ENCODE results near the gene SNU13. TPM values are rescaled to one million over a fixed set of nuclear protein-coding genes. Genes with fewer than 3 reads are reported as not detected.
"Not testable (repeated sequence)": the region's sequence is repeated elsewhere in the genome, so short reads cannot be mapped to it uniquely, and the experiment has no call there.

The SNU13 gene
- polyA plus RNA-seq, 1 donor, result 117 TPM

DNA sequence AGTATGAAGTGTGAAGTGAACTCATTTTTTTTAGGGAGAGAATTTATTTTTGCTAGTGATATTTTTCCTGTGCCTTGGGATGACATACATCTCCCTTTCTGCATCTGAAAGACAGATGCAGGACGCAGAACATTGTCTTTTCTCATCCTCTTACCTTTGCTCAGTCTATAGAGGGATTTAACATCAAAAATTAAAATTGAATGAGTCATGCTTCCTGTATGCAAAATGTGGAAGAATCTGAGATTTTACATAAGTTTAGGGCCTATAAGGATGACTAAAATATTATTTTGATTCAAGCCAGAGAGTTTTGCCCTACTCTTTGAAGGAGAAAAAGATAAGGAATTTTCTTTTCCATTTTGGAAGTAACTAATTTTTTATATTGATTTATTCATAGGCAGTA, 40.2 kb downstream of the SNU13 start:
- no peak for DNase-seq

DNA sequence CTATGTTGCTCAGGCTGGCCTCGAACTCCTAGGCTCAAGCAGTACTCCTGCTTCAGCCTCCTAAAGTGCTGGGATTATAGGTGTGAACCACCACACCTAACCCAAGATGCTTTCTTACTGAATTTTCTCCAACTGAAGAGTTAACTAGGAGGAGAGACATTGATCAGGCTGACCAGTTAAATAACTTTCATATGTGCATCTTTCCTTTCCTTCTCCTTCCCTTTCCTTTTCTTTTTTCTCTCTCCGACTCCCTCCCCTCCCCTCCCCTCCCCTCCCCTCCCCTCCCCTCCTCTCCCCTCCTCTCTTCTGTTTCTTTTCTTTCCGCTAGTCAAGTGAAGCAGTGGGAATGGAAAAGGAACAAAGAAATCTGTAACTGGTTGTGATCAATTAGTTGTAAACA, 40.9 kb downstream of the SNU13 start:
- no peak for DNase-seq

DNA sequence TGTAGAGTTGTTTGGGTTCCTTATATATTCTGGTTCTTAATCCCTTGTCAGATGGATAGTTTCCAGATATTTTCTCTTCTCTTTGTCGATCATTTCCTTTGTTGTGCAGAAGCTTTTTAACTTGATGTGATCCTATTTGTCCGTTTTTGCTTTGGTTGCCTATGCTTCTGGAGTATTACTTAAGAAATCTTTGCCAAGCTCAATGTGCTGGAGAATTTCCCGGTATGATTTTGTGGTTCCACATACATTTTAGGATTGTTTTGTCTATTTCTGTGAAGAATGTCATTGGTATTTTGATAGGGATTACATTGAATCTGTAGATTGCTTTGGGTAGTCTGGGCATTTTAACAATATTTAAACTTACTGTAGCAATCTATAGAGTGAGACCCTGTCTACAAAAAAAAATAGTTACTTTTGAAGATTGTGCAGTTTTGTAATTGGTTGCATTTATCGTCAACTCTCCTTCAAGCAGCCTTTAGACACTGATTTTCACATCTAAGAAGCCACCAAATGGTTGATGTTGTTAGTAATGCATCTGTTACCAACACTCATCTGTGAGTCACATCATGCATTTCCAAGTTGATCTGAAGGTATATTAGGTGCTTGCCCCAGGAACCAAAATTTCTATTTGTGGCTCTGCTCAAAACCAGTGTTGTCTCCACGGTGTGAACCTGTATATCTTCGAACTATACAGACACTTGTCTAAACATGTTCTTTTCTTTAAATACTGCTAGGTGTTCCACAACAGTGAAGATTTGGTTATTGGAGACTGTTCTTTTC, 46.1 kb downstream of the SNU13 start:
- DNase-seq, result no peak

DNA sequence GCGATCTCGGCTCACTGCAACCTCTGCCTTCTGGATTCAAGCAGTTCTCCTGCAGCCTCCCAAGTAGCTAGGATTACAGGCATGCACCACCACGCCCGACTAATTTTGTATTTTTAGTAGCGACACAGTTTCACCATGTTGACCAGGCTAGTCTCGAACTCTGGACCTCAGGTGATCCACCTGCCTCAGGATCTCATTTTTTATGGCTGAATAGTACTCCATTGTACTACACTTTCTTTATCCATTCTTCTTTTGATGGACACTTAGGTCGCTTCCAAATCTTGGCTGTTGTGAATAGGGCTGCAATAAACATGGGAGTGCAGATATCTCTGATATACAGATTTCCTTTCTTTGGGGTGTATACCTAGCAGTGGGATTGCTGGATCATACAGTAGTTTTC, 46.8 kb downstream of the SNU13 start:
- DNase-seq, result no peak

DNA sequence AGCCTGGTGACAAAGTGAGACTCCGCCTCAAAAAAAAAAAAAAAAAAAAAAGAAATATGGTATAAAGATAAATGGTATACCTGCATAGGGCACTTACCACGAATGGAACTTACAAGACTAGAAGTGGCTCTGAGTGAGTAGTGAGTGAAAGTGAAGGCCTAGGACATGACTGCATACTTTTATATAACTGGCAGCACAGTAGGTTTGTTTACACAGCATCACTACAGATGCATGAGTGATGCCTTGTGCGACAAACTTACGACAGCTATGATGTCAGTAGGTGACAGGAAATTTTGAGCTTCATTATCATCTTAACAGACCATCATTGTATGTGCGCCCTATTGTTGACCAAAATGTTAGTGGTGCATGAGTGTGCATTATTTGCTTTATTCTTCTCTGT, 49.9 kb downstream of the SNU13 start:
- no peak for DNase-seq

DNA sequence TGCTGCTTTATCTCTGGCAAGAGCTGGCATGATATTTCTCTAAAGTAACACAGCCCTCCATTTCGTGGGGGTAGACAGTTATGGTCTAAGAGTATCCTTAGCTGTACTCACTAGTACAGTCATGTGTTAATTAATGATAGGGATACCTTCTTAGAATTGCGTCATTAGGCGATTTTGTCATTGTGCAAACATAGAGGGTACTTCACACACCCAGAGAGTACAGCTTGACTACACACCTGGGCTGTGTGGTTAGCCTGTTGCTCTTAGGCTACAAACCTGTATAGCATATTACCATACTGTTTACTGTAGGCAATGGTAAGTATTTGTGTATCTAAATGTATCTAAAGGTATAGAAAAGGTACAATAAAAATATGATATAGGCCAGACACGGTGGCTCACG, 50.5 kb downstream of the SNU13 start:
- DNase-seq, result no peak

DNA sequence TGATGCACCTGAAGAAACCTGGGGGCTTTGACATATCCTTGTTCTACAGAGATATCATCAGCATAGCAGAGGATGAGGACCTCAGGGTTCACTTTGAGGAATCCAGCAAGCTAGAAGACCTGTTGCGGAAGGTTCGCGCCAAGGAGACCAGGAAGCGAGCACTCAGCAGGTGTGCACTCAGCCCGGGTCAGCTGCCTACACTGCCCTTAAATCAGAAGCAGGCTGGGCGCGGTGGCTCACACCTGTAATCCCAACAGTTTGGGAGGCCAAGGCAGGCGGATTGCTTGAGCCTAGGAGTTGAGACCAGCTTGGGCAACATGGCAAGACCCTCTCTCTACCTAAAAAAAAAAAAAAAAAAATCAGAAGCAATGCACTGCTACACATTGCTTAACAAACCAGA, 51.0 kb downstream of the SNU13 start:
- DNase-seq, result not testable (repeated sequence)

DNA sequence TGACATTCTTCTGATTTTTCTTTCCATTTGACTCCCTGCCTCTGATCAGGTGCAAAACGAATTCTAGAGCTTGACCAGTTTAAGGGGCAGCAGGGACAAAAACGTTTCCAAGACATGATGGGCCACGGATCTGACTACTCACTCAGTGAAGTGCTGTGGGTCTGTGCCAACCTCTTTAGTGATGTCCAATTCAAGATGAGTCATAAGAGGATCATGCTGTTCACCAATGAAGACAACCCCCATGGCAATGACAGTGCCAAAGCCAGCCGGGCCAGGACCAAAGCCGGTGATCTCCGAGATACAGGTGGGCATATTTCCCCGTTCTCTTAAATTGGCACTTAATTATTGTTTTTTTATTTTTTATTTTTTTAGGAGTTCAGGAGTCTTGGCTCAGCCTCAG, 52.2 kb downstream of the SNU13 start:
- DNase-seq, result no peak

DNA sequence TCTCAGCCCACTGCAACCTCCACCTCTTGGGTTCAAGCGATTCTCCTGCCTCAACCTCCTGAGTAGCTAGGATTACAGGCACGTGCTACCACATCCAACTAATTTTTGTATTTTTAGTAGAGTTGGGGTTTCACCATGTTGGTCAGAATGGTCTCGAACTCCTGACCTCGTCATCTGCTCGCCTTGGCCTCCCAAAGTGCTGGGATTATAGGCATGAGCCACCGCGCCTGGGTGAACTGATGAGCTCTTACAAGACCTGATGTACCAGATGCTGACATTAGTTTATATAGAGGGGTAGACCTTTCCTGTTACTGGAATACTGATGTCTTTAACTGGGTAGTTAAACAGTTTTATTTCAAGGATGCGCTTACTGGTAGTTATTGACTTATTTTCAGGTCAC, 54.1 kb downstream of the SNU13 start:
- not testable (repeated sequence) for DNase-seq

DNA sequence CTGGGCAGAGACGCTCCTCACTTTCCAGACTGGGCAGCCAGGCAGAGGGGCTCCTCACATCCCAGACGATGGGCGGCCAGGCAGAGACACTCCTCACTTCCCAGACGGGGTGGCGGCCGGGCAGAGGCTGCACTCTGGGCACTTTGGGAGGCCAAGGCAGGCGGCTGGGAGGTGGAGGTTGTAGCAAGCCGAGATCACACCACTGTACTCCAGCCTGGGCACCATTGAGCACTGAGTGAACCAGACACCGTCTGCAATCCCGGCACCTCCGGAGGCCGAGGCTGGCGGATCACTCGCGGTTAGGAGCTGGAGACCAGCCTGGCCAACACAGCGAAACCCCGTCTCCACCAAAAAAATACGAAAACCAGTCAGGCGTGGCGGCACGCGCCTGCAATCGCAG, 57.1 kb downstream of the SNU13 start:
- DNase-seq, result not testable (repeated sequence)

DNA sequence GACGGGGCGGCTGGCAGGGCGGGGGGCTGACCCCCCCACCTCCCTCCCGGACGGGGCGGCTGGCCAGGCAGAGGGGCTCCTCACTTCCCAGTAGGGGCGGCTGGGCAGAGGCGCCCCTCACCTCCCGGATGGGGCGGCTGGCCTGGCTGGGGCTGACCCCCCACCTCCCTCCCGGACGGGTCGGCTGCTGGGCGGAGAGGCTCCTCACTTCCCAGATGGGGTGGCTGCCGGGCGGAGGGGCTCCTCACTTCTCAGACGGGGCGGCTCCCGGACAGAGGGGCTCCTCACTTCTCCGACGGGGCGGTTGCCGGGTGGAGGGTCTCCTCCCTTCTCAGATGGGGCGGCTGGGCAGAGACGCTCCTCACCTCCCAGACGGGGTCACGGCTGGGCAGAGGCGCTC, 57.6 kb downstream of the SNU13 start:
- DNase-seq, result not testable (repeated sequence)

DNA sequence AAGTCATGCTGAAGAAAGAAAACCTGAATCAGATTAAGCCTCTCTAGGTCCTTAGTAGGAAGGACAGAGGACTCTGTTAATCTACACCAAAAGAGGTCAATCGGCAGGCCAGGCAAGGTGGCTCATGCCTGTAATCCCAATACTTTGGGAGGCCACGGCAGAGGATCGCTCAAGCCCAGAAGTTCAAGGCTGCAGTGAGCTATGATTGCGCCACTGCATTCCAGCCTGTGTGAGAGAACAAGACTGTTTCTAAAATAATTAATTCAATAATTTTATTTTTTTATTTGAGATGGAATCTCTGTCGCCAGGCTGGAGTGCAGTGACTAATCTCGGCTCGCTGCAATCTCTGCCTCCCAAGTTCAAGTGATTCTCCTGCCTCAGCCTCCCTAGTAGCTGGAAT, 63.1 kb downstream of the SNU13 start:
- DNase-seq, result no peak

Other genes with a start within 250 kb of the SNU13 start
- 48.6 TPM for gene TOB2, start 242.1 kb downstream of the SNU13 start, polyA plus RNA-seq (ENCODE audit: insufficient read length)
- 46.5 TPM for gene PHF5A, start 220.2 kb downstream of the SNU13 start, polyA plus RNA-seq (ENCODE audit: insufficient read length)
- gene ACO2, start 219.8 kb downstream of the SNU13 start, polyA plus RNA-seq (ENCODE audit: insufficient read length), result 121 TPM
- 30.5 TPM for gene POLR3H, start 144.4 kb downstream of the SNU13 start, polyA plus RNA-seq (ENCODE audit: insufficient read length)
- 4.9 TPM for gene CSDC2, start 127.9 kb downstream of the SNU13 start, polyA plus RNA-seq (ENCODE audit: insufficient read length)
- 49.1 TPM for gene PMM1, start 99.0 kb downstream of the SNU13 start, polyA plus RNA-seq (ENCODE audit: insufficient read length)
- 31.3 TPM for gene DESI1, start 67.8 kb downstream of the SNU13 start, polyA plus RNA-seq (ENCODE audit: insufficient read length)
- gene XRCC6, start 67.6 kb downstream of the SNU13 start, polyA plus RNA-seq (ENCODE audit: insufficient read length), result 369 TPM
- gene MEI1, start 10.6 kb upstream of the SNU13 start, polyA plus RNA-seq (ENCODE audit: insufficient read length), result 4.6 TPM
- 10.1 TPM for gene CCDC134, start 111.8 kb upstream of the SNU13 start, polyA plus RNA-seq (ENCODE audit: insufficient read length)
- gene SREBF2, start 144.2 kb upstream of the SNU13 start, polyA plus RNA-seq (ENCODE audit: insufficient read length), result 86.7 TPM
- 0.38 TPM for gene SHISA8, start 226.2 kb upstream of the SNU13 start, polyA plus RNA-seq (ENCODE audit: insufficient read length)
- 3.8 TPM for gene TNFRSF13C, start 237.9 kb upstream of the SNU13 start, polyA plus RNA-seq (ENCODE audit: insufficient read length)